ENCODE results near the gene H1-8. TPM values are rescaled to one million over a fixed set of nuclear protein-coding genes. Genes with fewer than 3 reads are reported as not detected.

H1-8 gene
- total RNA-seq, 1 experiment from 2014 or later = not detected

GRCh38 chr3:129519896-129520715 lies 22.9 kb upstream of the H1-8 start:
- Histone ChIP-seq H4K91ac (ENCODE audit: insufficient read length, low read depth, low read length) (no peak overlapping the region), H3K56ac (ENCODE audit: insufficient read length, low read depth, low read length) (no peak overlapping the region), H3K27ac (ENCODE audit: insufficient read length, low read depth, low read length) (no peak overlapping the region), H3K23ac (ENCODE audit: insufficient read length, low read depth, low read length) (no peak overlapping the region), H2BK12ac (ENCODE audit: insufficient read length, low read depth, low read length) (no peak overlapping the region), H2AFZ (ENCODE audit: low read length) (no peak overlapping the region), H4K20me1 (ENCODE audit: control insufficient read depth, insufficient read depth, insufficient read length) (no peaks in the 10 kb centered on the region), H4K5ac (ENCODE audit: insufficient read length, low read depth, low read length) (no peak overlapping the region), H2BK120ac (ENCODE audit: low read depth, low read length, poor library complexity, severe bottlenecking) (no peak overlapping the region), H2BK15ac (ENCODE audit: low read depth, low read length) (no peak overlapping the region), H3K27me3 (ENCODE audit: insufficient read depth, low read length) (no peaks in the 10 kb centered on the region; the same call in 1 of the 2 replicates), H3T11ph (ENCODE audit: low read length) (no peak overlapping the region), H3K23me2 (ENCODE audit: insufficient read length, low read depth, low read length, poor library complexity, severe bottlenecking) (no peaks in the 10 kb centered on the region), H2AK5ac (ENCODE audit: insufficient read length, low read length) (no peak overlapping the region), H2BK5ac (ENCODE audit: insufficient read length, low read length) (no peak overlapping the region), H3K79me2 (ENCODE audit: insufficient read depth, low read length) (no peaks in the 10 kb centered on the region), H3K9me3 (ENCODE audit: control insufficient read depth, low read depth, low read length) (no peaks in the 10 kb centered on the region), H3K4me1 (ENCODE audit: insufficient read depth, low read length) (no peaks in the 10 kb centered on the region), H3K79me1 (ENCODE audit: insufficient read depth, low read depth, low read length, poor library complexity, severe bottlenecking) (no peaks in the 10 kb centered on the region), H3K4ac (ENCODE audit: low read depth, low read length) (no peak overlapping the region), H4K8ac (replicated peaks; ENCODE audit: insufficient read length, low read depth, low read length) (no peak overlapping the region), H3K9ac (ENCODE audit: extremely low read depth, insufficient read length, low read length) (no peak overlapping the region), H3K14ac (ENCODE audit: insufficient read depth, low read length) (no peak overlapping the region), H3K18ac (ENCODE audit: insufficient read length, low read depth, low read length) (no peak overlapping the region), H2BK20ac (ENCODE audit: low read depth, low read length, poor library complexity, severe bottlenecking) (no peak overlapping the region), H3K4me2 (ENCODE audit: insufficient read depth, insufficient read length, low read length) (no peak overlapping the region)
- H3K9me3 Mint-ChIP-seq = no peaks in the 10 kb centered on the region
- no peak overlapping the region for H3K4me3 Mint-ChIP-seq
- WGBS (ENCODE audit: extremely low coverage, insufficient read length, low lambda C conversion rate) = no CpG with 5 or more reads among the region's 15 CpGs
- peak overlapping the region in 1 of 3 experiments; percentile 79; a peak in 1 of 7 replicates for H3K27ac Mint-ChIP-seq
- peaks cover 4 to 6% of the 10 kb centered on the region in 2 experiments; a peak in 3 of 4 replicates for H3K4me1 Mint-ChIP-seq
- no peaks in the 10 kb centered on the region for H3K27me3 Mint-ChIP-seq (ENCODE audit: low read depth)
- no peak for TF ChIP-seq CTCF (conservative IDR thresholded peaks at IDR 0.05)
- no peak for DNase-seq
- H3K36me3 Mint-ChIP-seq (ENCODE audit: insufficient read depth in 1 of 3, low read depth in 3 of 3) = peaks cover 7 to 16% (median 10%) of the 10 kb centered on the region in 3 experiments

Measured in H9 (cell line).